Osteoblast (primary cell): Measurements from ENCODE around the gene GRB10. TPM values are rescaled to one million over a fixed set of nuclear protein-coding genes. Genes with fewer than 3 reads are reported as not detected.

ENCODE experiments used
- DNase-seq: peaks from one replicate; pipeline ENCODE4 v3.0.0; 2011; ENCODE audit warnings: low spot score, mixed read lengths; ENCODE audit not compliant: insufficient read length; ENCODE audit errors: missing footprints
- H2AFZ ChIP-seq: 2 replicates; pipeline ENCODE4 v1.6.0; 2011; ENCODE audit warnings: mild to moderate bottlenecking, low read length
- H3K27ac ChIP-seq: 2 replicates; pipeline ENCODE4 v1.5.1; 2011; ENCODE audit warnings: mild to moderate bottlenecking, low read depth, low read length, moderate library complexity
- H3K27me3 ChIP-seq: 2 replicates; pipeline ENCODE4 v1.6.0; 2012; ENCODE audit warnings: mild to moderate bottlenecking, control low read depth, inconsistent platforms, low read length, moderate library complexity; ENCODE audit not compliant: insufficient read depth
- H3K36me3 ChIP-seq: 2 replicates; pipeline ENCODE4 v1.5.1; 2011; ENCODE audit warnings: mild to moderate bottlenecking, low read length, control low read depth, moderate library complexity; ENCODE audit not compliant: insufficient read depth
- H3K4me1 ChIP-seq: 2 replicates; pipeline ENCODE4 v1.5.1; 2011; ENCODE audit warnings: mild to moderate bottlenecking, low read length, control low read depth, moderate library complexity; ENCODE audit not compliant: insufficient read depth
- H3K4me2 ChIP-seq: 2 replicates; pipeline ENCODE4 v1.6.0; 2011; ENCODE audit warnings: mild to moderate bottlenecking, low read length; ENCODE audit not compliant: insufficient read depth
- H3K4me3 ChIP-seq: fragments of 200-600 bp; sonication (generic); 3 replicates; pipeline ENCODE4 v1.5.1; 2012; ENCODE audit warnings: mild to moderate bottlenecking, low read length, inconsistent platforms; ENCODE audit not compliant: insufficient read depth
- H3K79me2 ChIP-seq: 2 replicates; pipeline ENCODE4 v1.6.0; 2012; ENCODE audit warnings: mild to moderate bottlenecking, low read length, control low read depth, inconsistent platforms; ENCODE audit not compliant: insufficient read depth
- H3K9me3 ChIP-seq: 2 replicates; pipeline ENCODE4 v1.5.1; 2011; ENCODE audit warnings: low read depth, low read length, control low read depth
- H4K20me1 ChIP-seq: 2 replicates; pipeline ENCODE4 v1.6.0; 2012; ENCODE audit warnings: mild to moderate bottlenecking, low read length, control low read depth; ENCODE audit not compliant: insufficient read depth
- CTCF ChIP-seq: IDR thresholded peaks from 2 replicates; pipeline ENCODE4 v1.5.1; 2011; ENCODE audit warnings: mild to moderate bottlenecking, low read depth, low read length, moderate library complexity; ENCODE audit errors: extremely low read depth
- total RNA-seq: library from RNA; depleted of rRNA; stranded (reverse); fragments of >200 nt; gene quantifications from 2 replicates; pipeline ENCODE4 v1.2.3, GENCODE V29; 2012

The GRB10 gene
- total RNA-seq, 1 donor, result 62.6 TPM

GRCh38 chr7:50640256-50640655 is 142.4 kb downstream of the GRB10 start:
- Histone ChIP-seq H3K4me1 (no peaks in the 10 kb centered on the region), H3K9me3 (no peaks in the 10 kb centered on the region), H3K27me3 (no peaks in the 10 kb centered on the region), H3K79me2 (peaks cover 41% of the 10 kb centered on the region), H3K36me3 (no peaks in the 10 kb centered on the region), H2AFZ (no peak overlapping the region), H3K27ac (no peak overlapping the region), H3K4me2 (no peak overlapping the region), H3K4me3 (no peak overlapping the region), H4K20me1 (peaks cover 28% of the 10 kb centered on the region)
- no peak for DNase-seq
- TF ChIP-seq CTCF, result no peak

GRCh38 chr7:50637725-50638643 is 144.7 kb downstream of the GRB10 start:
- H3K9me3 ChIP-seq, result no peaks in the 10 kb centered on the region
- H3K27ac ChIP-seq, result no peak overlapping the region
- no peak overlapping the region for H3K4me2 ChIP-seq
- no peak overlapping the region for H2AFZ ChIP-seq
- H3K36me3 ChIP-seq, result no peaks in the 10 kb centered on the region
- H3K79me2 ChIP-seq, result peaks cover 42% of the 10 kb centered on the region
- peaks cover 30% of the 10 kb centered on the region for H4K20me1 ChIP-seq
- no peak overlapping the region for H3K4me3 ChIP-seq
- no peak for DNase-seq
- no peaks in the 10 kb centered on the region for H3K27me3 ChIP-seq
- no peak for TF ChIP-seq CTCF
- no peaks in the 10 kb centered on the region for H3K4me1 ChIP-seq

- Histone ChIP-seq H3K79me2 (peaks cover 58% of the 10 kb centered on the region), H3K4me1 (no peaks in the 10 kb centered on the region), H4K20me1 (peaks cover 35% of the 10 kb centered on the region), H3K27me3 (no peaks in the 10 kb centered on the region), H3K4me3 (no peak overlapping the region), H3K4me2 (no peak overlapping the region), H3K9me3 (no peaks in the 10 kb centered on the region), H3K27ac (no peak overlapping the region), H2AFZ (no peak overlapping the region), H3K36me3 (no peaks in the 10 kb centered on the region)
- no peak for DNase-seq
- no peak for TF ChIP-seq CTCF
Measured at GRCh38 chr7:50634378-50634777, 148.3 kb downstream of the GRB10 start.

- no peaks in the 10 kb centered on the region for H3K36me3 ChIP-seq
- DNase-seq, result no peak
- H3K9me3 ChIP-seq, result no peaks in the 10 kb centered on the region
- no peak overlapping the region for H2AFZ ChIP-seq
- no peaks in the 10 kb centered on the region for H3K27me3 ChIP-seq
- no peak overlapping the region for H3K4me2 ChIP-seq
- peaks cover 35% of the 10 kb centered on the region for H4K20me1 ChIP-seq
- H3K4me3 ChIP-seq, result no peak overlapping the region
- peaks cover 60% of the 10 kb centered on the region for H3K79me2 ChIP-seq
- no peak for TF ChIP-seq CTCF
- H3K27ac ChIP-seq, result no peak overlapping the region
- H3K4me1 ChIP-seq, result no peaks in the 10 kb centered on the region
Measured at GRCh38 chr7:50633414-50633710, 149.3 kb downstream of the GRB10 start.
